HG03575 (cell line): ENCODE measurements around the gene MT1F.
"Not testable (repeated sequence)": the region's sequence is repeated elsewhere in the genome, so short reads cannot be mapped to it uniquely, and the experiment has no call there.

Source experiments
- ATAC-seq: cut with Tn5 transposase; IDR thresholded peaks from one replicate; pipeline ENCODE4 v1.9.1; 2021; ENCODE audit not compliant: unreplicated experiment, insufficient number of reproducible peaks, low FRiP score; ENCODE audit errors: extremely low read depth

MT1F gene

DNA sequence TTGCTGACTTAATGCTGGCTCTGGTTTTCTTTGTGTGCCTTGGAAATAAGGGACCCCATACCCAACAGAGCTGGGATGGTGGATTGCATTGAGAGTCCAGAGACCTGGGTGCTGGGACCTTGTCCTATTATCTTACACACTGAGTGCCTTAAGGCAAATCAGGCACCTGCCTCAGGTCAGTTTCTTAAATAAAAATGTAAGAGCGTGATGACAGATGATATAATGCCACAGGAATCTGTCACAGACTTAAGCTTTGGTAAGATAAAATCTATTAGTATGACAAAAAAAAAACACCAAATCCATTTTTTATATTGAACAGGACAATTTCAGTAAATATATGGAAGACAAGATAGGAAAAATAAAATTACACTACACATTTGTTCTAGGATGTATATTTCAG is 17.7 kb upstream of the MT1F start:
- ATAC-seq, result no peak

DNA sequence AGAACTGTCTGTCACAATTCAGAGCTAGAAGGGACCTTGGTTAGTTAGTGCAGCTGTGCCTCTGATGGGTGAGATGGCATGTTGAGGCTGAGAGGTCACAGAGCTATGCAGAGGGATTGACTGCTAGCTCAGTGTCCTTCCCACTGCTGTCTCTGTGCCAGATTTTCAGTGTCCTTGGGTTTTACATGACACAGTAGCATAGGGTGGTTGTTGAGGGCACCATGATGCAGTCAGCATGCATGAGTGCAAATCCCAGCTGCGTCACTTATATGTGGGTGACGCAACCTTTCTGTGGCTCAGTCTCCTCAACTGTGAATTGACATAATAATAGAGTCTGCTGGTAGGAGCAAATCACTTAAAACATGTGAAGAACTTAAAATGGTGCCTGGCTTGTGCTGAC is 16.6 kb upstream of the MT1F start:
- ATAC-seq, result no peak

DNA sequence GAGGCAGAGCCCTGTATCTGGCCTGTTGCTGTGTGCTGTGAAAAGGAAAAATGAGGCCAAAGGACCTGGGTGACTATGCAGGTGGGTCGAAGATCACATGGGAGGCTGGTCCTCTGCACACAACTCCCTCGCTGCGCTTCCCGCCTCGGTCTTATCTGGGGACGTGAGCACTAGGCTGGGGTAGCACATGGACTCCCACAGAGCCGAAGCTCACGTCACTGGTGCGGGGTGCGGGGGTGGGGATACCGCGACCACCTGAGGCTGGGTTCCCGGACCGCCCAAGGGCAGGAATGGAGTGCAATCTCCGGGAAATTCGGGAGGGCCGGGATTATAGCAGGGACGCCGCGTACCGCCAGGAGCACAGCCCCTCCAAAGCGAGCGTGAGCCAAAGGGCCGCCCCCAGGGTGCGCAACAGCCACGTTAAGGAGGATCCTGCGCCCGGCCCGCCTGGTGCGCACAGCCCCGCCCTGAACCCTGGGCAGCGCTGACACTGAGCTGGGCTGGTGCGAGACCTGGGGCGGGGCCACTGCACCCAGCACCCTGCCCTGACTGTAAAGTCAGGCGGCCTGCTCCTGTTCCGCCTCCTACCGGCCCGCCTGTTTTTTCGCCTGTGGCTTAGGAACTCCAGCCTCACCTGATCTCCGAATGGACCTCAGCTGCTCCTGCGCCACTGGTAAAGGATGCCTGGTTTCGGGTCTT is 14.5 kb upstream of the MT1F start:
- no peak for ATAC-seq

DNA sequence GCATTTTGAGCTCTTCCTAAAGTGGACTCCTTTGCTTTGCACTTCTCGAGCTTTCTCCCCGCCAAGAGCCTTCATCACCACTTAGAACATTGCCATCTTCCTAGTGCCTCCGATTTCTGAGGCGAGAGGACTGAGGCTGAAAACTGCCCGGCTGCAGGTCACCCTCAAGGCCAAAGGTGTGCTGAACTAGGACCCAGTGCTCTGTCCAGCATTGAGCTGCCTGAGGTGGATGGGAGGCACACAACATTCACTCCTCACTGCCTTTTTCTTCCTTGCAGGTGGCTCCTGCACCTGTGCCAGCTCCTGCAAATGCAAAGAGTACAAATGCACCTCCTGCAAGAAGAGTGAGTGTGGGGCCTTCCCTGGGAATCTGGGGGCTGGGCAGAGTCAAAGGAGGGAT is 13.9 kb upstream of the MT1F start:
- ATAC-seq, result no peak

DNA sequence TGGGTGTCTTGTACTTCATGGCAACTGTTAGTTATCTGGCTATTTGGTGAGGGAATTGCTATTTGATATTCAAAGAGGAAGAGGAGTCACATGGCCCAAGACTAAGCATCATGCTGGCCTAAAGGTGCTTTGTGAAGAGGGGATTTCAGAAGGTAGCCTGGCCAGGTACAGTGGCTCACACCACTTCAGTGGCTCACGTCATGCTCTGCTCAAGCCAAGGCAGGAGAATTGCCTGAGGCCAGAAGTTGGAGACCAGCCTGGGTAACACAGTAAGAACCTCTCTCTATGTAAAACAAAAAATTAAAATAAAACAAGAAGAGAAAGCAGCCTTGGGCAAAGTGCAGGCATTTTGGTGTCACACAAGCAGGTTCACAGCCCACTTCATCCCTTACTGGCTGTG is 12.4 kb upstream of the MT1F start:
- no peak for ATAC-seq

DNA sequence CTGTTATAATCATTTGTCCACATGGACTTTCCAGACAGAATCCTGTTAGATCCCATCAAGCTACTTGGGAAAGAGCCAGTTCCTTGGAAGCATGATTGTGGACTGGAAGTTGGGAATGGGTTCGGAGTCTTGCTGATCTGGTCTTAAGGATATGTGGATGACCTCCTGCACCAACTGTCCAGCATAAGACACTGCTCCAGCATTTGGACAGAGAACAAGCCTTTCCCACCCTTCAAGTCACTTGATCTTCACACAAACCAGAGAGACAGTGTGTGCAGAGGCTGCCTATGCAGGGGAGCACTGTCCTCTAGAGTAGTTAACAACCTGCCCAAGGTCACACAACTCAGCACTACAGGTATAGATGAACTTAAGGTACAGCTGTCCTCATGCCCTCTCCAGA is 11.9 kb upstream of the MT1F start:
- no peak for ATAC-seq

DNA sequence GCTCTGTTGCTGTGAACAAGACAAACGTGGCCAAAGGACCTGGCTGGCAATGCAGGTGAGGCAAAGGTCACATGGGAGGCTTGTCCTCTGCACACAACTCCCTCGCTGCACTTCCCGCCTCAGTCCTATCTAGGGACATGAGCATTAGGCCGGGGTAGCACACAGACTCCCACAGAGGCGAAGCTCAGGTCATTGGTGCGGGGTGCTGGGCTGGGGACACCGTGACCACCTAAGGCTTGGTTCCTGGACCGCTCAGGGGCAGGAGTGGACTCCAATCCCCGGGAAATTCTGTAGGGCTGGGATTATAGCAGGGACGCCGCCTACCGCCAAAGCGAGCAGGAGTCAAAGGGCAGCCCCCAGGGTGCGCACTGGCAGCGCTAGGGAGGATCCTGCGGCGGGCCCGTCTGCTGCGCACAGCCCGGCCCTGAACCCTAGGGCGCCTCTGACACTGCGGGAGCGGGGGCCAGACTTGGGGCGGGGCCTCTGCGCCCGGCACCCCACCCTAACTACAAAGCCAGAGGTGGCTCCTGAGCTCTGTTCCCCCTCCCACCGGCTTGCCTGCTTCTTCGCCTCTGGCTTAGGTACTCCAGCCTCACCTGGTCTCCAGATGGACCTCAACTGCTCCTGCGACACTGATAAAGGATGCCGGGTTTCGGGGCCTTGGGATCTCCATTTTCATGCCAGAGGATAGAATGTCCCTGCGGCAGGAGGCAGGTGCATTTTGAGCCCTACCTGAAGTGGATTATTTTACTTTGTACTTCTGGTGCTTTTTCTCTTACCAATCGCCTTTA is 9.9 kb upstream of the MT1F start:
- no peak for ATAC-seq

DNA sequence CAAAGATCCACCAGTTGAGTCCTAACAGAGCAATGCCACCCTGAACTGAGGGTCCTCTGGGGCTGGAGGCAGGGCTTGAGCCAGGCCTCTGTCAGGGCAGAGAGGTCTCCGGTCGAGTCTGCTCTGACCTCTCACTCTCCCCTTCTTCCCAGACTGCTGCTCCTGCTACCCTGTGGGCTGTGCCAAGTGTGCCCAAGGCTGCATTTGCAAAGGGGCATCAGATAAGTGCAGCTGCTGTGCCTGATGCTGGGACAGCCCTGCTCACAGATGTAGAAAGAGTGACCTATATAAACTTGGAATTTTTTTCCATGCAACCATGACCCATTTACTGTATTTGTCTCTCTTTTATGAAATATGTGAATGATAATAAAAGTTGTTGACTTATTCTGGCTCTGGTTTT is 8.5 kb upstream of the MT1F start:
- ATAC-seq, result no peak

DNA sequence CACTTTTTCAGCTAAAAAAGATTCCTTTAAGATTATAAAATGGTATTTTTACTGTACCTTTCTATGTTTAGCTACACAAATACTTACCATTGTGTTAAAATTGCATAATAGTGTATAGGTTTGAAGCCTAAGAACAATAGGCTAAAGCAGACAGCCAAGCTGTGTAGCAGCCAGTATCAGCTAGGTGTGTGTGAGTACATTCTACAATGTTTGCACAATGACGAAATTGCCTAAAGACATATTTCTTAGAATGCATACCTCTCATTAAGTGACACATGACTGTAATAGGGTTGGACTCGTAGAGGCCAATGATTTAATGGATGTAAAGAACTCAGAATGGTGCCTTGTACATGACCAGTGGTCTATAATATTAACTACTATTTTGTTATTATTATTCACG is 7.9 kb upstream of the MT1F start:
- no peak for ATAC-seq

DNA sequence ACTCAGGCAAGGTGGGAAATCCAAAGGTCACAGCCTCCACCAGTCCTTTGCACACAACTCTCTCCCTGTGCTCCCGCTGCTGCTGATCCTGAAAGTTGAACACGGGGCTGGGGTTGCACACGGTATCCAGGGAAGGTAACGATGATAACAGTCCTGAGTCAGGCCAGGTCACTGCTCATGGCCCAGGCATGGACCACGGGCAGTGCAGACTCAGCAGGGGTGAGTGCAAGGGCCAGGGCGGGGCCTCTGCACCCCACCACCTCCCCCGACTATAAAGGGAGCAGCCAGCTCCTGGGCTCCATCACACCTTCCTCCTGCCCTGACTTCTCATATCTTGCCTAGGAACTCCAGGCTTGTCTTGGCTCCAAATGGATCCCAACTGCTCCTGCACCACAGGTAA is 6.2 kb upstream of the MT1F start, which contains the start of gene MT1B:
MT1B (plus strand) TSS at position 301 of the 400 bp plus-strand sequence; CDS start at position 369, 68 bp downstream.
- ATAC-seq, result no peak

DNA sequence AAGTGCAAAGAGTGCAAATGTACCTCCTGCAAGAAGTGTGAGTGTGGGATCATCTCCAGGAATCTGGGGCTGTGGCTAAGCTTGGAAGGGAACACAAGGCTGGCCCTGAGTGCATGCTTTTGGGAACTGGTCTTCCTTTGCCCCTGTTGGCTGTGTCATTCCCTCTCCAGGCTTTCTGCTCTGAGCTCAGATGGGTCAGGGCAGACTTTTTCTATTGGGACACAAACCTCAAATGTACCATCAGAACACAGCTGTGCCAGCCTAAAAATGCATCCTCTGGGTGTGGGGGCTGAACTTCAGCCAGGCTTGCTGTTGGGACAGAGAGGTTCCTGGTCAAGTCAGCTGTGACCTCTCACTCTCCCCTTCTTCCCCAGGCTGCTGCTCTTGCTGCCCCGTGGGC is 5.2 kb upstream of the MT1F start:
- no peak for ATAC-seq

DNA sequence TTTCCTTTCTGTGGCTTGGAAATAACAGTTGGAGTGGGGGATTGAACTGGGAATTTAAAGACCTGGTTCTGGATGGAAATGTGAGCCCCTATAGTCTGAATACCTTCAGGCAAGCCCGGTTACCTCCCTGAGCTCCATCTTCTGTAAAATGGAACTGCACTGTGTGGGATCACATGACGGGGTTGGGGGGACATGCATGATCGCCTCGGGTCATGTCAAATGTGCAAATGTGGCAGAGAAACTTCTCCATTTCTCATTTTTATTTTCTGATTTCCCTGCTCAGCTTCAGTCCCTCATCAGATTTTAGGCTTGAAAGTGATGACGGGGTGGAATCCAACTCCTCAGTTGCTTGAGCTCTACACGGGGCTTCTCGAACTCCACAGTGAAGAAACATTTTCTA is 4.5 kb upstream of the MT1F start:
- ATAC-seq, result no peak

DNA sequence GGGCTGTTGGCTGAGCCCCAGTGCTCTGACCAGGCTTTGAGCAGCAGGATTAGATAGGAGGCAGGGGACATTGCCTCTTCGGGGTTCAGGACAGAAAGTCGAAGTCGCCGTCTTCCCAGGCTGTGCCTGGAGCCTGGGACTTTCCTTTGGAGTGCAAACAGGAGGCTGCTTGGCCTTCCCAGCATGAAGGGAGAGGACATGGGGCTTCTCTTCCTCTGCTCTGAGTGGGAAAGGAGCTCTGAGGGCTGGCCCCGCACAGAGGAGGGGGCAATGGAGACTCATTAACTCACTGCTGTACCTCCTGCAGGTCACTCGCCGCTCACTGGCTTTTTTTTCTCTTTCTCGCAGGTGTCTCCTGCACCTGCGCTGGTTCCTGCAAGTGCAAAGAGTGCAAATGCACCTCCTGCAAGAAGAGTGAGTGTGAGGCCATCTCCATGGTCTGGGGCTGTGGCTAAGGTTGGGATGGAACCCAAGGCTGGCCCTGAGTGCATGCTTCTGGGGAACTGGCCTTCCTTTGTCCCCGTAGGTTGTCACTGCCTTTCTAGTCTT is 642 bp downstream of the MT1F start:
- no peak for ATAC-seq

DNA sequence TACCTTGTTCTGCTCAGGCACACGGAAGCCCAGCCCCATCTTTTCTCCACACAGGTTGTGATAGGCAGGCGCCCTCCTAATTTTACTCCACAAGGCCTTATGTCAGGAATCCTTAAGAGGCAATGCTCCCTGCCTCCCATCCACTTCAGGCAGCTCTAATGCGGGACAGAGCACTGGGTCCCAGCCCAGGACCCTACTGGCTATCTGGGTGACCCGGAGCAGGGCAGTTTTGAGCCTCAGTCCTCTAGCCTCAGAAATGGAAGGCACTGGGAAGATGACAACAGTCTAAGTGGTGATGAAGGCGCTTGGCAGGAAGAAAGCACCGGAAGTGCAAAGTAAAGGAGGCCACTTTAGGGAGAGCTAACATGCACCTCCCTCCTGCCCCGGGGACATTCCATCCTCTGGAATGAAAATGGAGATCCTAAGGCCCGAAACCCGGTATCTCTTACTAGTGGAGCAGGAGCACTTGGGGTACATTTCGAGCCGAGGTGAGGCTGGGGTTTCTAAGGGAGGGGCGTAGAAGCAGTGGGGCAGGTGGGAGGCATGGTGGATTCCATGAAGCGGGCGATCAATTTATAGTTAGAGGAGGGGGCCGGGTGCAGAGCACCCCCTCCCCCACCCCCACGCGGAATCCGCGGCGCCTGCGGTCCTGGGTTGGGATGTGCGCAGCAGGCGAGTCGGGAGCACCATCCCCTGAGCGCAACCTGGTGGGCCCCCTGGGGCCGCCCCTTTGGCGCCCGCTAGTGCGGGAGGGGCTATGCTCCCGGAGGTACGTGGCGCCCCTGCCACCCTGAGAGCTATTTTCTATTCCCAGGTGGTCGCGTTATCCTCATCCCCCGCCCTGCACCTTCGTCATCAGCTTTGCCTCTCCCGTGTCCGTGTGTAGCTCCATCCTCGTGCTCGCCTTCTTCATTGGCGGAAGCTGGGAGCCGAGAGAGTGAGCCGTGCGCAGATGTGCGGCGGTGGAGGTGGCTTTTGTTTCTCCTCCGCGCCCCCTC is 4.9 kb downstream of the MT1F start:
- no peak for ATAC-seq

DNA sequence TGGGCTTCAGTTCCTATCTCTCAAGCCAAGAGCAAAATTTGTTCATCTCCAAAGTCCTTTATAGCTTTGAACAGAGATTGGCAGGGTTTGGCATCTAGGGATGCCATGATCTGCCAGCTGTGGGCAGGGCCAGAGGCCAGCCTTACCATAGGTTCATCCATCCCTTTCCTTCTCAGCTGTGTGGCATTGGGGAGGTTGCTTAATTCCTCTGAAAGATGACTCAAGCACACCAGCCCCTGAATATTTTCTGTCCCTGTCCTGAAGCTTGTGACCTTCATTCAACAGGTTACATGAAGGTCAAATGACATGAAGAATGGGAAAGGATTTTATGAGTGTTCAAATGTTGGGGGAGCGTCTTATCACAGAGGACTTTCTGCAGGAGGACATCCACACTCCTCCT is 6.7 kb downstream of the MT1F start:
- ATAC-seq, result no peak

DNA sequence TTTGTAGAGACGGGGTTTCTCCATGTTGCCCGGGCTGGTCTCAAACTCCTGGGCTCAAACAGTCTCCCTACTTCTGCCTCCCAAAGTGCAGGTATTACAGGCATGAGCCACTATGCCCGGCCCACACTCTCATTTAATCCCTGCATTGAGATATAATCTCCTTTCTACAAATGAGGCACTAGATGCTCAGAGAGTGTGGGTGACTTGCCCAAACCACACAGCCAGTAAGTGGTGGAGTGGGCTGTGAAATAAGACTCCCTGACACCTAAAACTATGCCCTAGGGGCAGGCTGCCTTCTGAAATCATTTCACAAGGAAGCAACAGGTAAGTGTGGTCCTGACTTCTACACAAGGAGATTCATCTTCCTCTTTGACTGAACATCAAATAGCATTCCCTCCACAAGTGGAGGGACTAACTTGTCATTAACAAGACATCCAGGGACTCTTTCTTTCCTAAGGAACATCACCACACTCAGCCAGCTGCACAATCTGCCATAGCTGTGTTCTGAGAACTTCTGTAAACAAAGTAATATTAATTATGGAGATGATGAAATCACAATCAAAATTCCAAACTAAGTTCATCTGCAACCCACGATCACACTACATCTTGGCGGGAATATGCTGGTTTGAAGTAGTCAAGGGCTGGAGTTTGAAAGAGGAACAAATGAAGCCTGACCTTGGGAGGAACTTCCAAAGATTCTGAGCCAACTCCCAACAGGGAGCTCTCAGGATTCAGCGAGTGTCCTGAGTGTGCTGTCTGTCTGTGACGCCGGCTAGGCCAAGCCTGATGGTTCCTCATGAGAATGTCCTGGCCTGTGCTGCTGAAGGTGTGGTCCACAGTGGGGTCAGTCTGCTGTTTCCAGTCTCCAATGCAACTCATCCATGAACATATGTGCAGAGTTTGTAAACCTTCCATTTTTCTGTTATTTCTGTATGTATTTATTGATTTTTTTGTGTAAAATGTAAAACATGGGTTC is 7.8 kb downstream of the MT1F start:
- ATAC-seq, result not testable (repeated sequence)

DNA sequence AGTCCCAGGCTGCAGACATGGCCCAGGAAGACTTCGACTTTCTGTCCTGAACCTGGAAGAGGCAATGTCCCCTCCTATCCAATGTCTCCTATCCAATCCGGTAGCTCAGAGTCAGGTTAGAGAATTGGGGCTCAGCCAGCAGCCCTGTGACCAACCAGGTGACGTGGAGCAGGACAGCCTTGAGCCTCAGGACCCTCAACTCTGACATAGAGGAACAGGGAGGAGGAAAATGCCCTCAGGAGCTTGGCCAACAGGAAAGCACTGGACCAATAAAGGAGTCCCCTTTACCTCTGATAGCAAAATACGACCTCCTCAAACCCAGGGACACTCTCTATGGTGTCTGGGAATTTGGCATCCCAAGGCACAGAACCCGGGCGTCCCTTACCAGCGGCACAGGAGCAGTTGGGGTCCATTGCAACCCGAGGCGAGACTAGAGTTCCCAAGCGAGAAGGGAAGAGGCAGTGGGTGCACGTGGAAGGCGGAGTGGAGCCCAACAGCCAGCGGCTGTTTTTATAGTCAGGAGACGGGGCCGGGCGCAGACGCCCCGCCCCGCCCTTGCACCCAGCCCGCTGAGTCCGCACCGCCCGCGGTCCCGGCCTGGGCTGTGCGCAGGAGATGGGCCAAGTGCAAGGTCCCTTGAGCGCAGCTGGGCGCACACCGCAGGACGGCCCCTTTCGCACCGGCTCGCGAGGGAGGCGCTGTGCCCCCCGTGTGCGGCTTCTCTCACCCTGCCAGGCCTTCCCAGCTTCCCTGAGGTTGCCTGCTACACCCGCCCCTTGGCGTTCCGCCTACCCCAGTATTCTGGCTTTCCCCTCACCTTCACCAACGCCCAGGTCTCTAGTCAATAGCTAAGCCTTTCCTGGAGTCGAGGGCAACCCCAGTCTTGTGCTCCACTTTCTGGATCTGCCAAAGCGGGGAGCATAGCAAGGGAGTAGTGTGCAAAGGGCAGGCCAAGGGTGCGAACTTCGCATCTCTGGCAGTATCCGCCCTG is 10.1 kb downstream of the MT1F start, which contains the start of gene MT1G:
MT1G (minus strand) TSS at position 485 of the 991 bp plus-strand sequence; CDS start at position 413, 72 bp downstream.
- ATAC-seq, result no peak
